ENCODE results near the gene LRRFIP1.
"Not testable (repeated sequence)": the region's sequence is repeated elsewhere in the genome, so short reads cannot be mapped to it uniquely, and the experiment has no call there.

The LRRFIP1 gene

DNA sequence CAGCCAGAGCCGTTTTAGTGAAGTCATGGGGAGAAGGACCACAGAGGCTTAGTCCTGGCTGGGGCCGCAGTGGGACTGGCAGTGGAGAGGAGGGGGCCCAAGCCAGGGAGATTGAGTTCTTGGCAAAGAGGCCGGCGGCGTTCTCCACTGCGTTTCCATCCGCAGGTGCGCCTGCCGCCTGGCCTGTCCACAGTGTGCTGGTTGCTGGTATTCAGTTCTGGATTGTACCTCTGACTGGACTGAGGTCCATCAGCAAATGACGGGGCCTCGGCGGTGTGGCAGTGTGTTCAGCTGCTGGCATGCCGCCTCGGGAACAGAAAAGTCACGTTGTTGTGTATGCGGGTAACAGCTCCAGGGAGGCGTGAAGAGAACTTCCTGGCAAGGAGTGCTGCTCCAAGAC is 36.8 kb downstream of the LRRFIP1 start:
- DNase-seq (ENCODE audit: low read depth): no peak

DNA sequence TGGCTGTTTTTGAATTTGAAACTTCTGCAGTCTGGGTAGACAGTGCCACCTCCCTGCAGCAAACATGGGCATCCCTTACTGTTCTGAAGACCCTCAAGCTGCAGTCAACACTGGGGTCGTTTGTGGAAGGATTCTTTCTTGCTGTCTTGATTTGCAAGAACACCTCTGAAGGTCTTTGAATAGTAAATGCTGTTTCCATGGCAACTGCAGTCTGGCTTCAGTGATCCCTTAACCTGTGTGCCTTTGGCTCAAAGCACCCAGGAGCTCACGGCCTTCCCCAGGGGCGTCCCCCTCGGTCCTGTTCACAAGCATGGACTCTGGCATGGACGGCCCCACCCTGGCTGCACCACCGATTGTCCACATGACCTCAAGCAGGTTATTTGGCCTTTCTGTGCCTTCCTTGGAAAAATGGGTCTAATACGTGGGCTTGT is 38.3 kb downstream of the LRRFIP1 start:
- DNase-seq (ENCODE audit: low read depth): no peak

DNA sequence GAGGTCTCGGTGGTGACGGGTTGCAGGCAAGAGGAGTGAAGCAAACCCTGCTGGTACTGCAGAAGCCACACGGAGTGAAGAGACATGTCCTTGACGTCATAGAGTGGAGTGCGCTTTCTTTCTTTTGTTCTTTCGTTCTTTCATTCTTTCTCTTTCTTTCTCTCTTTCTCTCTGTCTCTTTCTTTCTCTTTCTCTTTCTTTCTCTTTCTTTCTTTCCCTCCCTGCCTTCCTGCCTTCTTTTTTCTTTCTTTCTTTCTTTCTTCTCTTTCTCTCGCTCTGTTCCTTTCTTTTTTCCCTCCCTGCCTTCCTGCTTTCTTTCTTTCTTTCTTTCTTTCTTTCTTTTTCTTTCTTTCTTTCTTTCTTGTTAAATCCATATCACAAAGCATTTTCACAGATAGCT is 39.2 kb downstream of the LRRFIP1 start:
- DNase-seq (ENCODE audit: low read depth): no peak

DNA sequence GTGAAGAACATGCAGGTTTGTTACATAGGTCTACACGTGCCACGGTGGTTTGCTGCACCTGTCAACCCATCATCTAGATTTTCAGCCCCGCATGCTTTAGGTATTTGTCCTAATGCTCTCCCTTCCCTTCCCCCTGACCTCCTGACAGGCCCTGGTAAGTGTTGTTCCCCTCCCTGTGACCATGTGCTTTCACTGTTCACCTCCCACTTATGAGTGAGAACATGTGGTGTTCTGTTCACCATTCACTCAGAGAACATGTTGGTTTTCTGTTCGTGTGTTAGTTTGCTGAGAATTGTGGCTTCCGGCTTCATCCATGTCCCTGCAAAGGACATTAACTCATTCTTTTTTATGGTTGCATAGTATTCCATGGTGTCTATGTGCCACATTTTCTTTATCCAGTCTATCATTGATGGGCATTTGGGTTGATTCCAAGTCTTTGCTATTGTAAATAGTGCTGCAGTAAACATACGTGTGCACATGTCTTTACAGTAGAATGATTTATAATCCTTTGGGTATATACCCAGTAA is 39.7 kb downstream of the LRRFIP1 start:
- DNase-seq (ENCODE audit: low read depth): not testable (repeated sequence)

DNA sequence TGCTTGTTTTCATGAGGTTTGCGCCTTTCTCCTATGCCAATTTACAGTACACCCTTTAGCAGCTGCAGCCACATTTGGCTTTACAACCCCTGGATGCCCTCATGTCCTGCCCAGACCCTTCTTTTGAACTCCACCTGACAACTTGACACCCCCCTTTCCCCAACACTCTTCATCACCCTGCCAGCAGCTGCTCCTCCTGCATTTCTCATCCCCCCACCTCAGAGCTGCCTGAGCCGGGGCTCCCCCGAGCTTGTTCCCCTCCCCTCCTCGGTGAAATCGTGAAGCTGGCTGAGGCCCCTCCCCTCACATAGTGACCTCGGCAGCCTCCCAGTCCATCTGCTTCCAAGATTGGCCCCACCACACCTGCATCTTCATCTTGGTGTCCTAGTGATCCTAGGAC is 40.5 kb downstream of the LRRFIP1 start:
- DNase-seq (ENCODE audit: low read depth): no peak

DNA sequence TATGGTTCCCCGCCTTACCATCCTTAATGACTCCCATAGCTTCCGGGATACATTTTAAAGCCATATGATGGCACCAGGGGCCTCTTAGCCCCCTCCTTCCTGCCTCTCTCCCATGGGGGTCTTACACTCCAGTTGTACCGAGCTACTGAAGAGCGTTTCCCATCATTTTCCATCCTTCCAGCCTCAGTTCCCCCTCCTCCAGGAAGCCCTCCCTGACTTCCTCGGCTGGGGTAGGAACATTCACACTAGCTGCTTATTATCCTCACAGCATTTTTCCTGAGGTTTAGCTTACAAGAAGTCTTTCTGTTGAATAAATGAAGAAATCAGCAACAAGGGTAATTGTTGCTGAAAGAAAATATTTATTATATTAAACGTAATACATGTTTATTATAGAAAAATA is 41.1 kb downstream of the LRRFIP1 start:
- no peak for DNase-seq (ENCODE audit: low read depth)

DNA sequence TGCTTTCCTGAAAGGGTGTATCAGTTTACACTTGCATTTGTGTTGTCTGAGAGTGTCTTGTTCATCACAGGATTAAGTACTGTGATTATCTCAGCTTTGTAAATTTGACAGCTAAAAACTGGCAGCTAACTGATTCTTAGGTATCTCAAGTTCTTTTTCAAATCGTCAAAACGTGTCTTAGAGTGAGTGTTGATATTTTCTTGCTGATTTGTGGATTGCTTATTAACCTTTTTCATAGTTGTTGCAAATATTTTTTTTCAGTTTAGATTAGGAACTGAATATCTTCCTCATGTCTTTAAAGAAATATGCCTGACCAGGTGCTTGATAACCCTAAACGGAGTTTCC is 41.9 kb downstream of the LRRFIP1 start:
- no peak for DNase-seq (ENCODE audit: low read depth)

DNA sequence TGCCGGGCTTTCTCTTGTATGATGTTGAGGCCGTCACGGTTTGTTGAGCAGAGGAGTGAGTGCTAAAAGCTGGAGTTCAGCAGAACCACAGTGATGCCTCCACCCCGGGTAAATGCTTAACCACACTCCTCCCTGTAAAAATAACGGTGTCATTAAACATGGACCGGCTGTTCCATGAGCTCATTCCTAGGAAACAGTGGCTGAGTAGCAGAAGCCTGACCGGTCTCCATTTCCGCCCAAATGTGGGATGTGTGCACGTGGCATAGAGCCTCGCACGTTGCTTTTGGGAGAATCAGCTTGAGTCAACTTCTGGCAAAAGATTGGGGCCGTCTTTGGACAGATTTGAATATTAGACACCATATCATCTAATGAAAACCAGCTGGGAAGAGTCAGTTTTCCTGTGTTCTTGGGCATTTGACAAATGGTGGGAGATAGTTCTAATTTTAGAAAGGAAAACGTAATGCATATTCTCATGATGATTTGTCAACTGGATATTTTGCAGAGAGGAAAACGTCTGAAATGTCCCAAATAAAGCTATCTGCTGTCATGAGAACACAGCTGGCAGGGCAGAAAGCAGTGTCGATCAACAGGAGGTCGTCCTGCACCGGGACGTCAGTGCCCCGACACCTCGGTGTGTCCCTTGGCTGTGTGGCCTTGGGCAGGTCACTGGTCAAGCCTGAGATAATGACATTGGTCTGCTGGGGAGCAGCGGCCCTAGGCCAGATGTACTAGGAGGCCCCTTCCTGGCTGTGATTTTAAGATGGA is 42.4 kb downstream of the LRRFIP1 start:
- peak; percentile 100 for DNase-seq (ENCODE audit: low read depth)

DNA sequence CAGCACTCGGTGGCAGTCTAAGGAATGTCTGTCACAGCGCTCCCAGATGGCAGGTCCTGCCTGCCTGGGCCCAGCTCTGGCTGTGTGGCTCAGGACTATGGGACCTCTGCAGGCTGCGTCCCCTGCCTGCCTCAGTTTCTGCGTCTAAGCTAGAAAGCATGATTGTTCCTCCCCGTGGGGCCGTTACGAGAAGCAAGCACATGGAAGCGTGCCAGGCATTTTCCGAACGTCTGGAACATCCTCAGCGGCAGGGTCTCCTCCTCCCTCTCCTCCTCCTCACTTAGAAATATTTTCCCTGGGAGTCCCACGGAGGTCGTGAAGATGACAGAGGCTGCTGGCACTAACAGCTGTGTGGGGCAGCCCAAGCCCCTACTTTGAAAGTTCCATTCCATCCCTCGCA is 43.3 kb downstream of the LRRFIP1 start:
- no peak for DNase-seq (ENCODE audit: low read depth)

DNA sequence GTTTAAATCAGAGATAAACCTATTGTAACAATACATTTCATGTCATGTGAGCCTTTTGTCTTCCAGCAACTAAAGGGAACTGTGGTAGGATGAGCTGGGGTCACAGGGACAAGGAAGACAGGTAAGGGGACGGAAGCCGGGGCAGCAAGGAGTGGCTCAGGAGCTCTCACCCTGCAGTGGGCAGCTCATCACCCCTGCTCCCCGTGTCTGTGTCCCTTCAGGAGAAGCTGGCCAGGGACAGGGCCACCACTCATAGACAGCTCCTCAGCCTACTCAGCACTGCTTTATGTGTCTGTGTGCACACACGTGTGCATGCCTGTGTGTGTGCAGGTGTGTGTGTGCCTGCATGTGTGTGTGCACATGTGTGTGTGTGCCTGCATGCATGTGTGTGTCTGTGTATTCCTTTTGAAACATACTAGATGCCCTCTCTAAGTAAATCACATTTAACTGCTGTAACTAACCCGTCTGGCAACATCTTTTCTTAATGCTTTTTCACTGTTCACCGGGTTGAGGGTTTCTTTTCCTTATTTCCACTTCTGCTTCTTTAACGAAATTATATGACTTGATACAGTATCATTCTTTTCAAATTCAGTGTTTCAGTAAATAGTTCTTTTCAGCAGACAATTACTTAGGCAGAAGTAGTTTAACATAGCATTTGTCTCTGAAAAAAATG is 44.2 kb downstream of the LRRFIP1 start:
- DNase-seq (ENCODE audit: low read depth): no peak

DNA sequence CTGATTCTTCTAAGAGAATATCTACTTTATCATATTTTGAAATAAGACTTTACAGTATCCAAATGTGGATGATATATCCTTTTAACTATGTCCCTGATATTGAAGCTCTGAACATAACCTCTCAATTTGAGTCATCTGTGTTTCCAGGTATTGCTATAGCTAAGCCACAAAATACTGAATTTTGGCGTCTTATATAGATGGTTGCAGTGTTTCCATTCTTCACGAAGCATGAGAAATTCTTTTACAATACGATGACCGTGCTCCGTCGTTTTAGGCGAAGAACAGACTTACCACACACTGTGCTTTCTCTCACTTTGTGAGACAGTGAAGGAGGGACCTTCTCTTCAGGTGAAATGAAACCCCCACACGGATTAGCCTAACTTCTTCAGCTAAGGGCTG is 45.3 kb downstream of the LRRFIP1 start:
- DNase-seq (ENCODE audit: low read depth): no peak

DNA sequence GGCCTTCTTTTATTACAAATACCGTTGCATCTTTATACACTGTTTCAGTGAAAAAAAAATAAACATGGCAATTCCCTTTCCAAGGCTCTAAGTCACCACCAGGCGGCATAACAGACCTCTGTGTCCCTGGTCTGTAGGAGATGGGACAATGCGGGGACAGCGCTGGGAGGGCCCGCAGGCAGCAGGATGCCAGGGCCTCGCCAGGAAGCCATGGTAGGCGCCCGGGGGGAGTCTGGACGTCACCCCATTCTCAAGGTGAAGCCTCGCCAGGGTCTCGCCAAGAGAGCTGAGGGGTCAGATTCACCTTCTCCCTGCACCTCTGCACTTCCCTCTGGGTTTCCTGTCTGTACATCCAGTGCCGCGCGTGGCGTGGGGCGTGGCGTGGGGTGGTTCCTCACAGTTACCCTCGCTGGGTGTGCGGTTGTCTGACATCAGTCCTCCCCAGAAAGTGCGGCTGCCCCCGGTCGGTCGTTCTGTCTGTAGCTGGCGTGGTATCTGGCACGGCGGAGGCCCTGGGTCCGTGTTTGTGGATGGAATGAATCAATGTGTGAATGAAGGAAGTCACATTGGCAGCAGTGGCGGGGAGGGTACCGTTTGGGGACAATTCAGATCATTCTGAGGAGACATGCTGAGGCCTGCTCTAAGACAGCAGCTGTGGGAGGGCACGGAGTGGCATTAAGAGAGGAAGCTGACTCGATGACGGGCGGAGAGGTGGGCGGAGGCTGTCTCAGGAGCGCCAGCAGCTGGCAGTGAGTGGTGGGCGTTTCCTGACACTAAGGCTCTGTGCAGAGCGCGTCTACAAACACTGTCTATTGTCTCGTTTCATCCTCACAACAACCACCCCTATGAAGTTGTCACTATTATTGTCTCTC is 46.0 kb downstream of the LRRFIP1 start:
- DNase-seq (ENCODE audit: low read depth): no peak

DNA sequence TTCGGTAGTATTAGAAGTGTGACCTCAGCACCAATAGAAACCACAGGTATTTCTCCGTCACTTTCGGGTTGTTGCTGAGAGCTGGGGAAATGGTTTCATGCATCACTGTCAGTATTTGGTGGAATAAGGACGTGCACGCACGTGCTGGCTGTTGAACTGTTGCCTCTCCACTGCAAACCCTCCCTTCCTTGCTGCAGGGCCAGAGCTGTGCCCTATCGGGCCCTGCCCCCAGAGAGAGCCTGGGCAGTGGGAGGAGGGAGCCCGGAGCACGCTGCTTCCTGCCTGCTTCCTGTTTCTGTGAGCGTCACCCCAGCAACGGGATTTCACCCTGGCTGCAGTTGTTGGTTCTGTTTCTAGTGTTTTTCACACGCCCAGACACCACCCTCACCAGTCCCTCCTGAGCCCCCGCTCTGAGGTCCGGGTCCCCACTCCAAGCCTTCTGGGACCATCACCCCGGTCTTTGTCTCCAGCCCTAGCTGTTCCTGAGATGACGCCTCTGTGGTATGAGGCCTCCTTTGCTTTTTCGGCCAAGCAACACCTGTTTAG is 47.4 kb downstream of the LRRFIP1 start:
- no peak for DNase-seq (ENCODE audit: low read depth)

DNA sequence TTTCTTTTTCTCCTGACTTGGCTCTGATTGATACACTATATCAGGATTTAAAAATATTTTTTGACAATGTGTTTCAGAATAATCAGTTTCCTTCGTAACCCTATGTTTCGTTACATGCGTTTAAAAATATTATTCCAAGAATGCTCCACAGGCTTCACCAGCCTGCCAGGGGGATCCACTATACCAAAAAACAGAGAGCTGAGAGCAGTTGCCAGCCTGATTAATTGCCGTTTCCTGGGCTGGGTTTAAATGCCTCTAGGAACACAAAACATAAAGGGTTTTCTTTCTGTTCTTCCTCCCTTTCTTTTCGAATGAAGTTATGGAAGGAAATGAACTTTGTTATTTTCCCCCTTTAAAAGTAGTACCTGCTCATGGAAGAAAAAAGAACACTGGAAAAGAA is 47.9 kb downstream of the LRRFIP1 start:
- DNase-seq (ENCODE audit: low read depth): no peak

DNA sequence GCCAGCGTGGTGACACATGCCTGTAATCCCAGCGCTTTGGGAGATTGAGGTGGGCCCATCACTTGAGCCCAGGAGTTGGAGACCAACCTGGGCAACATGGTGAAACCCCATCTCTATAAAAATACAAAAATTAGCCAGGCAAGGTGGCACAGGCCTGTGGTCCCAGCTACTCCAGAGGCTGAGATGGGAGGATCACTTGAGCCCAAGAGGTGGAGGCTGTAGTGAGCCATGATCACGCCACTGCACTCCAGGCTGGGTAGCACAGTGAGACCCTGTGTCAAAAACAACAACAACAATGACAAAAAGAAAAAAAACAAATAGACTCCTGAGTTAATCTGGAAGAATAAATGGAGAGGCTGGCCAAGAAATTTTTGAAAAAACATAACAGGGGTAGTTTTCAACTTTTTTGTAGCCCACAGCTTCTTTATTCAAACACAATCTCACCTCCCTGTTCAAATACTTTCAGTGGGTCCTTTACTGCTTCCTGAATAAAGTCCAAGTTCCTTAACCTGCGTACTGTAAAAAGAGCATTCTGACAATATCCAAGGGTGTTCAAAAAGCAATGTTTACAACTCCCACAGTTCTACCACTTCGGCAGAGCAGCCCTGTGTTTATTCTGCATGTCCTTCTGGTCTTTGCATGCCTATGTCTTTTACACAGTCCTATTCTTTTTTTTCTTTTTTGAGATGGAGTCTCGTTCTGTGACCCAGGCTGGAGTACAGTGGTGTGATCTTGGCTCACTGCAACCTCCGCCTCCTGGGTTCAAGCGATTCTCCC is 53.5 kb downstream of the LRRFIP1 start:
- no peak for DNase-seq (ENCODE audit: low read depth)

DNA sequence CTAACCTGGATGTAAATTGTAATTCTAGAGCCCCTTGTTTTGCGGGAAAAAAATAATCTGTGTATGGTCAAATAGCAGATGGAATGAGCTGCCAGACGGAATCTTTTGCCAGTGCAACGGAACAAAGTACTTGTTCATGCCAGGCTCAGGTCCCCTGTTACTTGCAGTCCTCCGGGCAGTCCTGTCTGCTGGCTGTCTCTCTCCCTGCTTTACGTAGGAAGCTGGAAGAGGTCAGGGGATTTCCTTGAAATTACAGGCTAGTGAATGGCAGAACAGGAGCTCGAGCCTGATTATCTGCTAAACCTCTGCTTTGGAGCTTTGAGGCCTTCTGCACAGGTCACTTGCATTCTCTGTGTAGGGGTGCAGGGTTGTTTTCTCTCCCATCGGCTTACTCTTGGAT is 54.8 kb downstream of the LRRFIP1 start:
- no peak for DNase-seq (ENCODE audit: low read depth)

DNA sequence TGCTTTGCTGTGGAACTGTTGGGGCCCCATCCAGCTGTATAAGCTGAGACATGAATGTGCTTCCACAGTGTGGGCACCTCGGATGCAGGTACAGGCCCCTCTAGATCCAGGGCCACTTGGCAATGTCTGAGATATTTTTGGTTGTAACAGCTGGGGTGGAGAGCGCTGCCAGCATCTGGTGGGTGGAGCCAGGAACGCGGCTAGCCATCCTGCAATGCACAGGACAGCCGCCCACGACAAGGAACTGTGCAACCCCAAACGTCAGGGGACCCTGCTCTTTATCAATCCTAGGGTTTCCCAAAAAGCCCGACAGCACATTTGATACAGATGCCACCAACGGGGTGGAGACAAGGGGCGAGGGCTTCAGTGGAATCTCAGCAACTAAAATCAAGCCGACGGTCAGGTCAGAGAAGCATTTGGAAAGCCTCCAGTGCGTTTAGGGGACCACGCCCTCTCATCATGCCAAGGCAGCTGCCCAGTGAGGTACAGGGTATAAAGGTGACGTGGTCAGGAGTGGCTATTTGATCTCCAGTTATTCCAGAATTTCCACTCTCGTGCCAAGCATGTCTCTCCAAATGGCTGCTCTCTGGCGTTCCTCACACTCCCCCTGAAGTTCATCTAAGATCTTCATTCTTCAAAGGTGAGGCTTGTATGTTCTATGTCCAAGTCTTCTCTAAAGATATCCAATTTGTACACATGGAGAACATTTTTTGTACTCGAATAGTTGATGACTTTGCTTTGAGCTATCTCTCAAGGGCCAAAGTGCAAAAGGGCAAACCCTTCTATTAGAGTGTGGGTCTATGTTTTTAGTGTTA is 55.7 kb downstream of the LRRFIP1 start:
- DNase-seq (ENCODE audit: low read depth): no peak

DNA sequence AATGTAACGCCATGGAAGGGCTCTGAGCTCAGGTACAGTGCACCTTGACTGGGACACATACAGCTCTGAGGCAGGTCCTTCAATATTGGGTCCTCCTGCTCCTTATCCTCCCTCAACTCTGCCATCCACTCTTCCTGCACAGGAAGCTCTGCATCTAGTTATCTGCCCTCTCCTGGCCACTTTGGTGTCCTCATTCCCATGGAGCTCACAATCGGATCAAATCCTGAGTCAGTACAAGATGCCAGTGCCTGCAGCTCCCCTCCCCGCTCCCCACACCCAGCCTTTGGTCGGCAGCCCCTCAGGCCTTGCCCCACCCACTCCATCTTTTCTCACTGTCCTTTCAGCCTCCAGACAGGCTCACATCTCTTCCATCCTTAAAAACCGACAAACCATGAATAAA is 58.0 kb downstream of the LRRFIP1 start:
- no peak for DNase-seq (ENCODE audit: low read depth)

DNA sequence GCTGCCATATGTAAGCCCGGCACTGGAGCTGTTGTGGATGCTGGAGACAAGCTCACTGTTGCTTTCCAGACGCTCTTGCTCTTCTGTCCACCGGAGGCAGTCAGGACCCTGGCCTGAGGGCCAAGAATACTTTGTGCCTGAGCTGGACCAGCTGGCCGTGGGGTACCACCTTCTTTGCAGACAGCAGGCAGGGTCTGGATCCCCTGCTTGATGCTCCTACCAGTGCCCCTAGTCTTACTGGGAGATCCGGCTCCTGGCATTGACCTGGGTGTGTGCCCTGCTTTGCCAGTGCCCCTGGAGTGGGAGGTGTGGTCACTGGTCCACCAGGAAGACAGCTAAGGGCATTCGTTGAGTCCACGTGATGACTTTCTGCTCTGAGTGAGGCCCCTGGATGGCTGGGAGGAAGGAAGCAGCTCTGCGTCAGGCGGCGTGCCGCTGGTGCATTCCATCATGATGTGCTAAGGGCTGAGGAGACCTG is 59.3 kb downstream of the LRRFIP1 start:
- DNase-seq (ENCODE audit: low read depth): no peak

DNA sequence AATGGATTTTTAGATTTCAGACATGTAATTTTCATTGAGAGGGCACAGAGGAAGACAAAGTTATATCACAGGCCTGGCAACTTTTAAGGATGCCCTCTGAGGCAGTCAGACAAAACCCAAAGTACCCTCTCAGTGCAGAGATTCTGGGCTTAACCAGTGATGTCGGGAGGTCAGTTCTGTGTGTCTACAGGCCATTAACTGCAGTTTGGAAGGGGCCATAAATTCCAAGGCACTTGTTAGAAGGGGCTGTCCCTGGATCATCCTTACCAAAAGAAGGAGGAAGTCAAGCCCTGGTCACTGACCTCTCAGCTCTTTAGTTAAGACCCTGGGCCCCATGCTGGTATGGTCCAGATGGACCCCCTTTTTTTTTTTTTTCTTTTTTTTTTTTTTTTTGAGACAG is 60.7 kb downstream of the LRRFIP1 start:
- no peak for DNase-seq (ENCODE audit: low read depth)

DNA sequence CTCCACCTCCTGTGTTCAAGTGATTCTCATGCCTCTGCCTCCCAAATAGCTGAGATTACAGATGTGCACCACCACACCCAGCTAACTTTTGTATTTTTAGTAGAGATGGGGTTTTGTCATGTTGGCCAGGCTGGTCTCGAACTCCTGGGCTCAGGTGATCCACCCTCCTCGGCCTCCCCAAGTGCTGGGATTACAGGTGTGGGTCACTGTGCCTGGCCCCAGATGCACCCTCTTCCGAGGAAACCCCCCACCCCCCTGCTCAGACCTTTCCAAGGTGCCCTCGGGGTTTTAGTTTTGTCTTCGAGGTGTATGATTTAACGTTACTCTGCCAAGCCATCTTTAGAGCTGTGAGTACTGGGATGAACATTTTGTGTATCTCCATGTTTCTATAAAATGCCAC is 61.2 kb downstream of the LRRFIP1 start:
- not testable (repeated sequence) for DNase-seq (ENCODE audit: low read depth)
